Mucosa of descending colon (tissue), 3 donors: ENCODE results near the gene KIZ. TPM values are rescaled to one million over a fixed set of nuclear protein-coding genes. Genes with fewer than 3 reads are reported as not detected.

Experiments
- ATAC-seq: fragments of 200-7000 bp; cut with Tn5 transposase; one replicate; pipeline ENCODE4 v1.9.1; 2020; ENCODE audit warnings: mild to moderate bottlenecking, moderate library complexity
- DNase-seq, 3 donors: peaks; one replicate each; pipeline ENCODE4 v3.0.0-alpha.2; 2020
- H3K36me3 ChIP-seq: fragments of 200-600 bp; one replicate; pipeline ENCODE4 v1.8.0; 2021; ENCODE audit warnings: low read depth, mild to moderate bottlenecking
- H3K4me1 ChIP-seq: fragments of 200-600 bp; one replicate; pipeline ENCODE4 v1.8.0; 2021; ENCODE audit warnings: low read depth, mild to moderate bottlenecking
- H3K4me3 ChIP-seq: fragments of 200-600 bp; one replicate; pipeline ENCODE4 v1.8.0; 2021; ENCODE audit warnings: mild to moderate bottlenecking
- H3K9me3 ChIP-seq: fragments of 200-600 bp; one replicate; pipeline ENCODE4 v1.8.0; 2021; ENCODE audit warnings: mild to moderate bottlenecking
- intact Hi-C, 2 donors: fragments of 100-400 bp; cut with DNase I in 1 of 2; cut with micrococcal nuclease in 1 of 2; formaldehyde crosslinking; loops; one replicate each; pipeline versions ENCODE4 v1.11.0 to v1.11.1; 2022; cut with DNase I, micrococcal nuclease
- total RNA-seq, 3 donors: library from RNA; stranded (reverse); fragmentation: NEBNext Ultra II Directional in 2 of 3; extraction: Animal tissue kit (Norgen Biotek cat#: 25700) in 2 of 3; gene quantifications; one replicate each; pipeline versions ENCODE4 v1.2.1 to v1.2.4, GENCODE V29; 2021 to 2023
- TF ChIP-seq, protein P1 (sequence below): fragments of 200-600 bp; IDR thresholded peaks from one replicate; pipeline ENCODE4 v1.8.0; 2022; ENCODE audit warnings: antibody characterized with exemption, mild to moderate bottlenecking
- donor health status: DM: no; HTN: no; CAD: no; lungs with moderate emphysema.
- donor health status: DM: no; HTN: no; CAD: no.
- donor health status: DM: no; HTN: yes; CAD: no.

The KIZ gene
- total RNA-seq, 3 donors from 2014 or later = 9.4 to 114 (median 14.2) TPM

DNA sequence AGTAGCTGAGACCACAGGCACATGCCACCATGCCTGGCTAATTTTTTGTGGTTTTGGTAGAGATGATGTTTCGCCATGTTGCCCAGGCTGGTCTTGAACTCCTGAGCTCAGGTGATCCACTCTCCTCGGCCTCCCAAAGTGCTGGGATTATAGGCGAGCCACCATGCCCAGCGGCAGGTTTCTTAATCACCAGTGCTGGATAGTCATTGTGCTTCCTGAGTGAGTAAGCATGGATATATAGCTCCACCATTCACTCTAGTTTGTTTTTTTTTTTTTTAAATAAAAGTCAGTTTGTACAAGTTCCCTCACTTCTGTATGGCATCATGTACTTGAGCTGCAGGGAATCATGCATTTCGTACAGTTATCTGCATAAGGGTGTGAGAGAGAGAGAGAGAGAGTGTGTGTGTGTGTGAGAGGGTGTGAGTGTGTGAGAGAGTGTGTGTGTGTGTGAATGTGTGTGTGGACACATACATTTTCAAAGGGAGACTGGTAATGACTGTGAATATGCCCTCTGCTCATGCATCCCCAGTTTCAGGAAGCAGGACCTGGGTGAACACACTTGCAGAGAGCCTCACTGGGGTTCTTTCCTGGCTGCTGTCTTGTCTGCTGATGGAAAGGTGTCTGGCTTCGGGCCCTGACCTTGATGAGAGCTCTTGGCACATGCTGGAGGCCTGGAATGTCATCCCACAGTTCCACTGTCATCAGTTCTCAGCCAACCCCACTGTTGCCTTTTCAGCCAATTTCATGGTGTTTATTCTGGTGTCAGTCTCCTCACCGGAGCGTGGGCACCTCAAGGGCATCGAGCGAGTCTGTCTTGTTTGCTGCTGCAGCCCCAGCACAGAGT, 112.3 kb downstream of the KIZ start:
- intact Hi-C loops = loop anchor here (5.0 kb wide), 1 partner anchor 269 kb away; no protein-coding TSS in a partner anchor
- no peaks in the 10 kb centered on the region for H3K36me3 ChIP-seq
- H3K9me3 ChIP-seq = no peaks in the 10 kb centered on the region
- H3K4me1 ChIP-seq = peaks cover 4% of the 10 kb centered on the region
- TF ChIP-seq, protein P1, sequence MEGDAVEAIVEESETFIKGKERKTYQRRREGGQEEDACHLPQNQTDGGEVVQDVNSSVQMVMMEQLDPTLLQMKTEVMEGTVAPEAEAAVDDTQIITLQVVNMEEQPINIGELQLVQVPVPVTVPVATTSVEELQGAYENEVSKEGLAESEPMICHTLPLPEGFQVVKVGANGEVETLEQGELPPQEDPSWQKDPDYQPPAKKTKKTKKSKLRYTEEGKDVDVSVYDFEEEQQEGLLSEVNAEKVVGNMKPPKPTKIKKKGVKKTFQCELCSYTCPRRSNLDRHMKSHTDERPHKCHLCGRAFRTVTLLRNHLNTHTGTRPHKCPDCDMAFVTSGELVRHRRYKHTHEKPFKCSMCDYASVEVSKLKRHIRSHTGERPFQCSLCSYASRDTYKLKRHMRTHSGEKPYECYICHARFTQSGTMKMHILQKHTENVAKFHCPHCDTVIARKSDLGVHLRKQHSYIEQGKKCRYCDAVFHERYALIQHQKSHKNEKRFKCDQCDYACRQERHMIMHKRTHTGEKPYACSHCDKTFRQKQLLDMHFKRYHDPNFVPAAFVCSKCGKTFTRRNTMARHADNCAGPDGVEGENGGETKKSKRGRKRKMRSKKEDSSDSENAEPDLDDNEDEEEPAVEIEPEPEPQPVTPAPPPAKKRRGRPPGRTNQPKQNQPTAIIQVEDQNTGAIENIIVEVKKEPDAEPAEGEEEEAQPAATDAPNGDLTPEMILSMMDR = no peak
- DNase-seq = no peak
- no peak overlapping the region for H3K4me3 ChIP-seq
- ATAC-seq = no peak

DNA sequence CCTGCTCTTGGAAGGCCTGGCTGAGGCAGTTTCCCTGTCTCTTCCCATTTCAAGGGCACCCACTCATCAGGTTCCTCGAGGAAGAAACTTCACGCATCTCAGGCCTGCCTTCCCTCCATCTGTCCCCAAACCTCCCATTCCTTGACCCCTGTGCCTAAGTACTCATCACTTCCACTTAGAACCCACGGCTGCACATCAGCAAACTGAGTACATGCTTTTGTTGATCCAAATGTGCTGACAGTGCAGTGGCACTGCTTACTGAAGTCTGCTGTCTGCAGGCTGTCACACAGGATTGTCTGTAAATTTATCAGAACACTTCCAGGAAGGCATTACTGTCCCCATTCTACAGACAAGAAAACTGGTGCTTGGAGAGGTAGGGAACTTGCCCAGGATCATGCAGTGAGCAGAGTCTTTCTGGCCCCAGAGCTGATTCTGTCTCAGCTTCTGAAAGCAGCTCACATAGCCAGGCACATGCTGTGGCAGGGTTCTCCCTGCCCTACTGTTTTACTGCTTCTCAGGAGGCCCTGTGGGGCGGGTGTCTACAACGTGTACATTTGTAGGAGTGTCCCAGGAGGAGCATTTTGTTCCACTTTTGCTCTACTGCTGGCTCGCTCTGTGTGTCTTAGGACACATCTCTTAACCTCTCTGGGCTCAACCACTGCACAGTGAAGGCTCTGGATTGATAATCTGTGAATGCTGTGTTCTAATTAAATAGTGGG, 113.1 kb downstream of the KIZ start:
- TF ChIP-seq, protein P1 = no peak
- intact Hi-C loops = loop anchor here (5.0 kb wide), 1 partner anchor 268 kb away; no protein-coding TSS in a partner anchor
- no peak overlapping the region for H3K4me3 ChIP-seq
- peak in 2 of 3 donors; percentile 45 to 54 for DNase-seq
- peaks cover 4% of the 10 kb centered on the region for H3K4me1 ChIP-seq
- no peaks in the 10 kb centered on the region for H3K36me3 ChIP-seq
- peak; percentile 82 for ATAC-seq
- H3K9me3 ChIP-seq = no peaks in the 10 kb centered on the region

DNA sequence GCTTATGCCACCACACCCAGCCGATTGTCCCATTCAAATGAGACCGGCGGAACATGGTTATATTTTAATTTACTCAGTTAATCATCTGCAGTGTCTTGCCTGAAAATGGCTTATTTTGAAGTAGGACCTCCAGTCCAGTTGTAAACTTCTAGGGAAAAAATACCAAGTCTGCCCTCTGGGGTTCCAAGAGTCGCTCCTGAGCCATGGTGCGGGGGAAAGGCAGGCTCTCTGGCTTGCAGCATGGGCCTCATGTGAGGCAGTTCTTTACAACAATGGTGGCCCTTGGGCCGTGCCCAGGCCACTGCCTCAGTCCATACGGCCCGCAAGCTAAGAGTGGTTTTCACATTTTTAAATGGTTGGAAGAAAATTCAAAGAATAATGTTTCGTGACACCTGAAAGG, 114.5 kb downstream of the KIZ start:
- Histone ChIP-seq H3K9me3 (no peaks in the 10 kb centered on the region), H3K36me3 (no peaks in the 10 kb centered on the region), H3K4me1 (peaks cover 4% of the 10 kb centered on the region), H3K4me3 (no peak overlapping the region)
- ATAC-seq (no peak), DNase-seq (no peak)
- TF ChIP-seq, protein P1 = no peak
- intact Hi-C loops = no loop called here

DNA sequence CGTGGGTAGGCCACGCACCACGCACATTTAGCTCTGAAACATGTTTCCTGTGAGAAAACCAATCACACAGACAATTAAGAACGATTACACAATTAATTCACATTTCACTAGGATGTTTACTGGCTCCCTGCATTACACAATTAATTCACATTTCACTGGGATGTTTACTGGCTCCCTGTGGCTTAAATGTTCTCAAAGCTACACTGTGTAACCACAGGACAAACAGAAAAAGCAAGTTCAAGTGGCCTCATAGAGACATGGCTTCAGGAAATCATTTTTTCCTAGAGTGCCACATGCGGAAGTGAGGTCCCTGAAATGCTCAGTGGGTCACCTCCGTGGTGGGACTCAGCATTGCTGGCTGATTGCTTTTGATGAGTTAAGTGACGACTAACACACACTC, 115.5 kb downstream of the KIZ start:
- Histone ChIP-seq H3K4me3 (no peak overlapping the region), H3K9me3 (no peaks in the 10 kb centered on the region), H3K36me3 (no peaks in the 10 kb centered on the region), H3K4me1 (no peaks in the 10 kb centered on the region)
- TF ChIP-seq, protein P1 = no peak
- intact Hi-C loops = no loop called here
- no peak for ATAC-seq
- no peak for DNase-seq

DNA sequence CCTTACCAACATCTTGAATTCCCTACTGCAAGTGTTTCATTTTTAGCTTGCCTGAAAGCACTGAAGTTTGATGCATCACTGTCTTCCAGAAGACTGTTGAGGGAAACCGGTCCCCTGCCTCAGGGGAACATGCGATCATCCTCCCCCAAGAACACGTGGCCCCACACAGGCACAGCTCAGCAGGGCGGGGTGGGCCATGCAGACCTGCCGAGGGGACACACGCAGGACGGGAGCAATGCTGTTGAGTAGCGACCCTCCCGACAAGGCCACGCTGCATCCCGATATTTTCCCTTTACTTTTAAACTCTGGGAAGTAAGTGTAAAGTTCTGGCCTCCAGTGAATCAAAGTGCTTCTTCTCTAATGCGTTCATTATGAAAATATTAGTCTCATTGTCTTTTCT, 117.9 kb downstream of the KIZ start:
- TF ChIP-seq, protein P1 = no peak
- intact Hi-C loops = no loop called here
- DNase-seq (no peak), ATAC-seq (no peak)
- no peak overlapping the region for H3K4me3 ChIP-seq
- no peaks in the 10 kb centered on the region for H3K9me3 ChIP-seq
- no peaks in the 10 kb centered on the region for H3K4me1 ChIP-seq
- no peaks in the 10 kb centered on the region for H3K36me3 ChIP-seq
